Fibroblast of mammary gland (primary cell): ENCODE results near the gene ARL14EP.
A peak's percentile ranks its signal among the peaks of the same experiment; 100 is the strongest.

Source experiments
- DNase-seq: peaks from one replicate; pipeline ENCODE4 v3.0.0-alpha.2; 2010; ENCODE audit warnings: low read depth
- H3K4me3 ChIP-seq: 2 replicates; pipeline ENCODE4 v1.5.1; 2011; ENCODE audit warnings: low read depth, mild to moderate bottlenecking, low read length, moderate library complexity; ENCODE audit not compliant: control insufficient read depth
- TF ChIP-seq, protein P1 (sequence below): conservative IDR thresholded peaks from 2 replicates; pipeline ENCODE4 v1.5.1; 2011; ENCODE audit warnings: low read depth, low read length, inconsistent platforms; ENCODE audit not compliant: control insufficient read depth, insufficient read depth

Gene ARL14EP

DNA sequence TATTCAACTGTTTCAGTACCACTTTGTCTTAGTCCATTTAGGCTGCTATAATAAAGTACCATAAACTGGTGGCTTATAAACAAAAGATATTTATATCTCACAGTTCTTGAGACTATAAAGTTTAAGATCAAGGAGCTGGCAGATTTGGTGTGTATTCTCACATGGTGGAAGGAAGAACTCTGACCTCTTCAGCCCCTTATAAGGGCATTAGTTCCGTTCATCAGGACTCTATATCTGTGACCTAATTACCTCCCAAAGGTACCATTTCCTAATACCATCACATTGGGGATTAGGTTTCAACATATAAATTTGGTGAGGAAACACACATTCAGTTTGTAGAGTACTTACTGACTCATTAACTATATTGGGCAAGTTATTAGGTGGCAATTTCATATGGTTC is 10.7 kb upstream of the ARL14EP start:
- DNase-seq = no peak
- TF ChIP-seq, protein P1, sequence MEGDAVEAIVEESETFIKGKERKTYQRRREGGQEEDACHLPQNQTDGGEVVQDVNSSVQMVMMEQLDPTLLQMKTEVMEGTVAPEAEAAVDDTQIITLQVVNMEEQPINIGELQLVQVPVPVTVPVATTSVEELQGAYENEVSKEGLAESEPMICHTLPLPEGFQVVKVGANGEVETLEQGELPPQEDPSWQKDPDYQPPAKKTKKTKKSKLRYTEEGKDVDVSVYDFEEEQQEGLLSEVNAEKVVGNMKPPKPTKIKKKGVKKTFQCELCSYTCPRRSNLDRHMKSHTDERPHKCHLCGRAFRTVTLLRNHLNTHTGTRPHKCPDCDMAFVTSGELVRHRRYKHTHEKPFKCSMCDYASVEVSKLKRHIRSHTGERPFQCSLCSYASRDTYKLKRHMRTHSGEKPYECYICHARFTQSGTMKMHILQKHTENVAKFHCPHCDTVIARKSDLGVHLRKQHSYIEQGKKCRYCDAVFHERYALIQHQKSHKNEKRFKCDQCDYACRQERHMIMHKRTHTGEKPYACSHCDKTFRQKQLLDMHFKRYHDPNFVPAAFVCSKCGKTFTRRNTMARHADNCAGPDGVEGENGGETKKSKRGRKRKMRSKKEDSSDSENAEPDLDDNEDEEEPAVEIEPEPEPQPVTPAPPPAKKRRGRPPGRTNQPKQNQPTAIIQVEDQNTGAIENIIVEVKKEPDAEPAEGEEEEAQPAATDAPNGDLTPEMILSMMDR = no peak
- no peak overlapping the region for H3K4me3 ChIP-seq

DNA sequence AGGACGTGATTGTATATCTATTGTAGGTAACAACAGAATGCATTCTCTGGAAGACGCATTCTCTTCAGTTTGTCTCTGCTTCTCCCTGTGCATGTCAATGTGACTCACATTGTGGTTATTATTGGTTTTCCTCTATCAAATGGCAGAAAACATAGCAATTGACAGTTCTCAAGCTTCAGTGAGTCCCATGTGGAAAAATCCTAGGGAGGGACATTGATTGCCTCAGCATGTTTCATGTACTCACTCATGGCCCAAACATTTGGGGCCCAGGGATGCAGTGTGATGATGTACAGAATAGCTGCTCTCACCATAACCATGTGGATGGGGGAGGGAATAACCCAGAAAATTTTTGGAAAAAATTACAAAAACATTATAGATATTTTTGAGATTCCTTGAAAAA is 9.3 kb upstream of the ARL14EP start:
- DNase-seq = peak; percentile 11
- TF ChIP-seq, protein P1 = no peak
- no peak overlapping the region for H3K4me3 ChIP-seq

DNA sequence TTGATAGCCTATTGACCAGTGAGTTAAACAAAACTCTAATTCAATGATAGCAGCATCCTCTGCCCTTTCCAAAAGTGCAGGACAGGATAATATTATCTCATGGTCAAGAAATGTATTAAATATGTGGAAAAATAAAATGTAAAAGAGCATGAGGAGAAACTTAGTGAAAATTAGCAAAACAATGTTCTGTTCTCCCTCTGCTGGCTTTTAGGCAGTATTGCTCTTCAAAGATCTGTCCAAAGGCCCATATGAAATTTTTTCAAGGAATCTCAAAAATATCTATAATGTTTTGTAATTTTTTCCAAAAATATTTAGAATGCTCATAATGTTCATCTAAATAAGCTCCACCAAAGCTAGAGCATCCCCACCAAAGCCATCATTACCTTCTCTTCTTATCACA is 8.3 kb upstream of the ARL14EP start:
- peak; percentile 16 for DNase-seq
- no peak overlapping the region for H3K4me3 ChIP-seq
- TF ChIP-seq, protein P1 = peak; percentile 49

DNA sequence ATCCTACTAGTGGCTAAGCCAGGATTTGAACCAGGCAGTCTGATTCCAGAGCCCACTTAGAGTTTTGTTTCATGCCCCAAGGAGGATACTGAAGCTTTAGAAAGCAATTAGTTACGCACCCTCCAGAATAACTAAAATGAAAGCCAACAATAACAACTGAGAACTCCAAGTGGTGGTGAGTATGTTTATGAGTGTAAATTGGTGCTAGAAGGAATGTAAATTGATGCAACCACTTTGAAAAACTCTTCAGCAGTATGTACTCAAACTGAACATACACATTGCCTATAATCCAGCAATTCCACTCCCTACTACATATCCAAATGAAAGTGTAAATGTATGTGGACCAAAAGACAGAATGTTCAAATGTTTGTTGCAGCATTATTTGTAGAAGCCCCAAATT is 6.7 kb upstream of the ARL14EP start:
- no peak overlapping the region for H3K4me3 ChIP-seq
- no peak for DNase-seq
- TF ChIP-seq, protein P1 = no peak

DNA sequence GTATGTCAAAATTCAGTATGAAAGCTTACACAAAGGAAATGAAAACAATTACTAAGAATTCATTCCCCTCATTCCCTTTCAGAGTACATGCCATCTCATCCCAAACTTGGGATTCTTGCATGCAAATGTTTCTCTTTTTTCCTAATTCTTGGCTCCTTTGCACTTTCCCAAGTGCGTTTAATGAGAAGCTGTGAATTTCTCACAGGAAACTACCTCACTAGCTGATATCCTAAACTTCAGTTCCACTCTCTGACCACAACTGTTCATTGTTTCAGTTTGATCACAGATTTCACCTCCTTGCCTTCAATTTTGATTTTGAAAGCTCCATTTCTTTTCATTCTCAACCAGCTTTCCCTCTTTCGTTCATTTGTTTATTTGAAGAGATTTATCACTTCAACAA is 5.9 kb upstream of the ARL14EP start:
- DNase-seq = no peak
- no peak overlapping the region for H3K4me3 ChIP-seq
- TF ChIP-seq, protein P1 = no peak

DNA sequence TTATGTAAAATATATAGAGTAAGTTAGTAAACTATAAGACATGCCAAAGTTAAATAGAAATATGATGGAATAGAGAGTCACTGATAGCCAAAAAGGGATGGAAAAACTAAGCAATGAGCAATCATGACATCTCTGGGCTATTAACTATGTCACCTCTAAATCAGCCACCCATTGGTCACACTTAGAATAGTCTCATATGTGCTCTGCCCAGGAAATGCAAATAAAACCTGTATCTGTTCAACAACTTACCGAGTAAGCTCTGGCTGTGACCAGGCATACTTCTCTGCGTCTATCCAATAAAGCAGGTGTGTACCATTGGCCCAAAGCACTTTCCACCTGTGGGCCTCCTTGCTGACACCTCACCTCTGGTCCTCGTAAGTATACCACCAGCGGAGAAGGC is 1.6 kb upstream of the ARL14EP start:
- TF ChIP-seq, protein P1 = no peak
- no peak overlapping the region for H3K4me3 ChIP-seq
- no peak for DNase-seq

DNA sequence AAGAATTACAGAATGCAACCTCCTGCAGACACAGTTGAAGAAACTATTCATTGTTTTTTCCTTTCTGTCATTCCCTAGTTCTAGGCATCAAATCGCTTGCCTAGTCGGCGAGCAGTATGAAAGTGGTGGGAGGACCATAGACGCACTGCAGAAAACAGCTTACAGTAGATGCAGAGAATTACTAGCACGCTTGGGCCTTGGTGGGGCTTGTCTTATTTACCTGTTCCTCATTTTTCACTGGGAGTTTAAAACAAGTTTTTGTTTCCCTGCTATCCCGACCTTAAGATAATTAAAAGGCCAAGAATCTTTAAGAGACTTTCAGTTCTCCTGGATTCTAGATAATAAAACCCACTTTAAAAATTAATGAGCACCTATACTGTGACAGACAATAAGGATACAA is 713 bp upstream of the ARL14EP start:
- H3K4me3 ChIP-seq = peak overlapping the region; percentile 88
- TF ChIP-seq, protein P1 = no peak
- no peak for DNase-seq
